DMS79 treated with DMSO at 0.1 percent for 48 hours (cell line): ENCODE measurements around the gene PRCP.

Experiments
- DNase-seq: peaks from one replicate; lab custom pipeline; 2025; lab: John Stamatoyannopoulos, UW

The PRCP gene

GRCh38 chr11:82829101-82829500 lies 71.1 kb downstream of the PRCP start:
- DNase-seq = no peak

GRCh38 chr11:82828472-82828871 lies 71.8 kb downstream of the PRCP start:
- DNase-seq = no peak

- DNase-seq = no peak
These were observed 73.7 kb downstream of the PRCP start for GRCh38 chr11:82826526-82826925.

- no peak for DNase-seq
These were observed 76.3 kb downstream of the PRCP start for GRCh38 chr11:82823647-82824619.

- DNase-seq = no peak
These were observed 81.7 kb downstream of the PRCP start for GRCh38 chr11:82818409-82819043.

GRCh38 chr11:82815406-82815805 lies 84.8 kb downstream of the PRCP start:
- DNase-seq = no peak

GRCh38 chr11:82814379-82814778 lies 85.9 kb downstream of the PRCP start:
- DNase-seq = no peak

- DNase-seq = no peak
These were observed 88.9 kb downstream of the PRCP start for GRCh38 chr11:82811369-82811768.

GRCh38 chr11:82810738-82811137 lies 89.5 kb downstream of the PRCP start:
- no peak for DNase-seq

GRCh38 chr11:82810326-82810725 lies 89.9 kb downstream of the PRCP start:
- DNase-seq = no peak

GRCh38 chr11:82807646-82808045 lies 92.6 kb downstream of the PRCP start:
- no peak for DNase-seq

- DNase-seq = no peak
These were observed 97.5 kb downstream of the PRCP start for GRCh38 chr11:82802710-82803109.

GRCh38 chr11:82796998-82797961 lies 103.0 kb downstream of the PRCP start:
- DNase-seq = no peak

- DNase-seq = no peak
These were observed 105.7 kb downstream of the PRCP start for GRCh38 chr11:82794490-82794889.

- no peak for DNase-seq
These were observed 107.2 kb downstream of the PRCP start for GRCh38 chr11:82792822-82793569.

- DNase-seq = no peak
These were observed 107.9 kb downstream of the PRCP start for GRCh38 chr11:82792319-82792718.

GRCh38 chr11:82791779-82792178 lies 108.5 kb downstream of the PRCP start:
- DNase-seq = no peak

- DNase-seq = no peak
These were observed 109.3 kb downstream of the PRCP start for GRCh38 chr11:82790723-82791484.

- no peak for DNase-seq
These were observed 112.2 kb downstream of the PRCP start for GRCh38 chr11:82787981-82788380.

- DNase-seq = no peak
These were observed 113.4 kb downstream of the PRCP start for GRCh38 chr11:82786836-82787235.

- no peak for DNase-seq
These were observed 114.2 kb downstream of the PRCP start for GRCh38 chr11:82786001-82786400.
